Pancreas (tissue), 10 donors: Measurements from ENCODE around the gene BMAL2. TPM values are rescaled to one million over a fixed set of nuclear protein-coding genes. Genes with fewer than 3 reads are reported as not detected.

ENCODE experiments used
- ATAC-seq, 4 donors: fragments of 200-7000 bp; cut with Tn5 transposase; one replicate each; pipeline versions ENCODE4 v1.8.0 to v1.9.1; 2020; ENCODE audit warnings: mild to moderate bottlenecking in 4 of 4, moderate library complexity in 4 of 4
- DNase-seq, 6 donors: peaks; one replicate each; pipeline ENCODE4 v3.0.0-alpha.2; 2020
- FAIRE-seq: peaks from 2 replicates; lab custom pipeline; 2012; peaks lifted over from hg19 to GRCh38; lab: Jason Lieb, UNC
- H3K27ac ChIP-seq, 4 donors: fragments of 200-600 bp; sonication (generic); 1 replicate in 3 of 4; 2 replicates in 1 of 4; pipeline versions ENCODE4 v1.5.0 to v1.8.0; 2020
- H3K27me3 ChIP-seq, 4 donors: fragments of 200-600 bp; one replicate each; pipeline ENCODE4 v1.8.0; 2021
- H3K36me3 ChIP-seq, 3 donors: fragments of 200-600 bp; sonication (generic) in 1 of 3; one replicate each; pipeline versions ENCODE4 v1.5.0 to v1.8.0; 2020 to 2021
- H3K4me1 ChIP-seq, 3 donors: fragments of 200-600 bp; one replicate each; pipeline ENCODE4 v1.8.0; 2021
- H3K4me3 ChIP-seq, 4 donors: fragments of 200-600 bp; sonication (generic) in 2 of 4; one replicate each; pipeline versions ENCODE4 v1.5.0 to v1.8.0; 2020 to 2021
- H3K9me3 ChIP-seq, 4 donors: fragments of 200-600 bp; one replicate each; pipeline ENCODE4 v1.8.0; 2021
- CTCF ChIP-seq, 4 donors: fragments of 200-600 bp; sonication (generic) in 3 of 4; IDR thresholded peaks; one replicate each; pipeline versions ENCODE4 v1.5.0 to v1.8.0; 2021; ENCODE audit warnings: antibody characterized with exemption in 4 of 4
- WGBS, 2 donors: extraction: QIAGEN DNeasy Blood & Tissue Kit; methylation state at CpG; one replicate each; pipeline ENCODE4 v1.1.7; 2013; 5-methylcytosine and 5-hydroxymethylcytosine counted together
- intact Hi-C, 3 donors: fragments of 100-400 bp; cut with DNase I; formaldehyde crosslinking; loops; one replicate each; pipeline versions ENCODE4 v1.11.1 to v1.14.2; 2022
- polyA plus RNA-seq, 2 donors: library from polyadenylated mRNA; stranded (reverse); fragments of 200-250 nt; gene quantifications; one replicate each; pipeline ENCODE4 v1.2.3, GENCODE V29; 2013
- total RNA-seq, 6 donors: library from RNA; stranded (reverse); fragmentation: NEBNext Ultra II Directional in 4 of 6; extraction: Animal tissue kit (Norgen Biotek cat#: 25700) in 4 of 6; gene quantifications; one replicate each; pipeline versions ENCODE4 v1.2.1 to v1.2.4, GENCODE V29; 2021 to 2023
- donor health status: healthy with polysubstance abuse.
- donor health status: DM: no; HTN: no; CAD: no; lungs with moderate emphysema.
- donor health status: DM: no; HTN: no; CAD: no.
- donor health status: control.
- donor health status: control.
- donor health status: Bipolar disorder and iron deficiency.
- donor health status: DM: yes; HTN: yes; CAD: no.
- donor health status: DM: no; HTN: no; CAD: no.
- donor health status: DM: no; HTN: no; CAD: no.
- donor health status: DM: yes; HTN: yes; CAD: no.

The BMAL2 gene
- total and polyA plus RNA-seq, 8 donors, result 0.61 to 9.5 (median 2.1) TPM

DNA sequence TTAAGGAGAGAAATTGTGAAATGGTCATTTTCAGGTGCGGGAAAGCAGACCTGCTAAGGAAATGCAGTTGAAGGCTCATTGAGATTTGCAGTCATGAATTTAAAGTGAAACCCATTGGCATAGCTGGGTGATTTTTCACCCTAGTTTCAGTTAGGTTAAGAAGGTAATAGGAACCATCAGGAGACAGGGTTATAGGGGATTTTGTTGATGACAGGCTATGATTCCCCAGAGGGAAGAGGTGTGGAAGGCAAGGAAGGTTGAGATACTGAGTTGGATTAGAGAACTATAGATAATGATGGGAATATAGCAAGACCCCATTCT is 22.7 kb upstream of the BMAL2 start:
- Histone ChIP-seq H3K27ac (no peak overlapping the region), H3K4me1 (peaks cover 0 to 11% (median 5%) of the 10 kb centered on the region in 3 donors), H3K27me3 (no peaks in the 10 kb centered on the region), H3K36me3 (peaks cover 3 to 22% (median 4%) of the 10 kb centered on the region in 3 donors), H3K4me3 (no peak overlapping the region), H3K9me3 (no peaks in the 10 kb centered on the region)
- DNase-seq (no peak), FAIRE-seq (no peak), ATAC-seq (no peak)
- TF ChIP-seq CTCF (IDR thresholded peaks at IDR 0.05), result no peak
- 94 to 95% methylated on average over 1 of the region's 1 CpG for WGBS, 2 donors
- intact Hi-C loops, result loop anchor here in 2 of 3 donors (5.0 to 10.0 kb wide), 2 partner anchors 293 to 295 kb away; partner anchors contain the start of gene TM7SF3 (in 1 of the 2)

- no peaks in the 10 kb centered on the region for H3K27me3 ChIP-seq
- no peak for TF ChIP-seq CTCF (IDR thresholded peaks at IDR 0.05)
- FAIRE-seq (no peak), DNase-seq (no peak), ATAC-seq (no peak)
- H3K9me3 ChIP-seq, result no peaks in the 10 kb centered on the region
- intact Hi-C loops, result no loop called here
- H3K4me1 ChIP-seq, result no peaks in the 10 kb centered on the region
- H3K27ac ChIP-seq, result no peak overlapping the region
- H3K36me3 ChIP-seq, result peaks cover 0 to 29% (median 5%) of the 10 kb centered on the region in 3 donors
- H3K4me3 ChIP-seq, result no peak overlapping the region
- 89 to 92% methylated on average over 1 of the region's 1 CpG for WGBS, 2 donors
These were observed 15.7 kb upstream of the BMAL2 start for GRCh38 chr12:27316947-27317346.

GRCh38 chr12:27319409-27319808 is 13.2 kb upstream of the BMAL2 start:
- Histone ChIP-seq H3K27ac (no peak overlapping the region), H3K9me3 (no peaks in the 10 kb centered on the region), H3K36me3 (peaks cover 0 to 40% (median 5%) of the 10 kb centered on the region in 3 donors), H3K27me3 (no peaks in the 10 kb centered on the region), H3K4me1 (no peaks in the 10 kb centered on the region), H3K4me3 (no peak overlapping the region)
- WGBS, 2 donors, result 38 to 39% methylated on average over 1 of the region's 1 CpG
- no peak for TF ChIP-seq CTCF (IDR thresholded peaks at IDR 0.05)
- ATAC-seq (peak in 1 of 4 donors; percentile 27), FAIRE-seq (no peak), DNase-seq (no peak)
- intact Hi-C loops, result no loop called here

DNA sequence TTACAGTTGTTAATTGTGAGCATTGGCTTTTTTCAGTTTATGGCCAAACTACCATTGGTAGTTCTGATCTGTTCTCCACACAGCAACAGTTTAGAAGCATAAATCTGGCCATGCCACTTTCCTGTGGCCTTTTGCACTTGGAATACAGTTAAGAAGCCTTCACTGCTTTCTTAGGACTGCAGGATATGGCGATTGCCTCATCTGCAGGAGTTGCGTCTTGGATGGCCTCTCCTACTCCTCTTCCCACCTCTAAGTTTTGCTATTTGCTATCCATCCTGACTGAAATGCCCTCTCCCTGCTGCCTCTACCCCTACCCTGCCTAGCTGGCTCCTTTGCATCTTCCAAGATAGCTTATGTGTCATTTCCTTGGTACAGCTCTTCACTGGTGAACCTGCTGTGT is 12.8 kb upstream of the BMAL2 start:
- peaks cover 0 to 36% (median 5%) of the 10 kb centered on the region in 3 donors for H3K36me3 ChIP-seq
- no peak overlapping the region for H3K27ac ChIP-seq
- DNase-seq (no peak), ATAC-seq (no peak), FAIRE-seq (no peak)
- no peaks in the 10 kb centered on the region for H3K4me1 ChIP-seq
- no peak for TF ChIP-seq CTCF (IDR thresholded peaks at IDR 0.05)
- intact Hi-C loops, result no loop called here
- 97 to 98% methylated on average over 2 of the region's 2 CpGs for WGBS, 2 donors
- H3K9me3 ChIP-seq, result no peaks in the 10 kb centered on the region
- no peaks in the 10 kb centered on the region for H3K27me3 ChIP-seq
- H3K4me3 ChIP-seq, result no peak overlapping the region

- H3K4me1 ChIP-seq, result no peaks in the 10 kb centered on the region
- TF ChIP-seq CTCF (IDR thresholded peaks at IDR 0.05), result no peak
- peaks cover 0 to 23% (median 0%) of the 10 kb centered on the region in 3 donors for H3K36me3 ChIP-seq
- H3K27me3 ChIP-seq, result no peaks in the 10 kb centered on the region
- no peak overlapping the region for H3K4me3 ChIP-seq
- ATAC-seq, result no peak
- no peak for DNase-seq
- no peaks in the 10 kb centered on the region for H3K9me3 ChIP-seq
- no peak for FAIRE-seq
- intact Hi-C loops, result no loop called here
- H3K27ac ChIP-seq, result no peak overlapping the region
These were observed 8.1 kb upstream of the BMAL2 start for GRCh38 chr12:27324530-27324929.
